ENCODE measurements around the gene NBPF1. TPM values are rescaled to one million over a fixed set of nuclear protein-coding genes. Genes with fewer than 3 reads are reported as not detected.

The NBPF1 gene
- 13.8 and 14.8 TPM in 2 replicates for total RNA-seq

GRCh38 chr1:16613185-16614147, at the start of gene NBPF1:
Gene NBPF1 (minus strand): TSS chr1:16613564.

GRCh38 chr1:16514107-16515055, 99.0 kb downstream of the NBPF1 start, which contains the start of gene RNU1-1:
Gene RNU1-1 (minus strand): TSS chr1:16514285.

Other genes starting within 250 kb of the NBPF1 start
- 54.2 and 60.6 TPM in 2 replicates for gene SZRD1, start 246.3 kb downstream of the NBPF1 start, total RNA-seq
- not detected in 2 replicates for gene SPATA21, start 176.1 kb downstream of the NBPF1 start, total RNA-seq
- gene NECAP2, start 172.8 kb downstream of the NBPF1 start, total RNA-seq, result 83.8 and 84.6 TPM in 2 replicates
- gene RNU1-1, start 99.3 kb downstream of the NBPF1 start, total RNA-seq, result not detected in 2 replicates
- not detected in 2 replicates for gene RNU1-3, start 53.4 kb upstream of the NBPF1 start, total RNA-seq
- gene RNU1-4, start 127.0 kb upstream of the NBPF1 start, total RNA-seq, result not detected in 2 replicates

All from cardiac atrium fibroblast (primary cell).